Stimulated activated CD8-positive, alpha-beta memory T cell treated with anti-CD3 and anti-CD28 coated beads, Interleukin-12 subunit alpha, Interleukin-12 subunit beta, amount 100 ng/mL, for 24 hours (primary cell): Measurements from ENCODE around the gene EPHA3.

Source experiments
- DNase-seq: peaks from one replicate; pipeline ENCODE4 v3.0.0-alpha.2; 2020; ENCODE audit errors: extremely low read depth

Gene EPHA3

GRCh38 chr3:89447243-89447642 is 339.8 kb downstream of the EPHA3 start:
- no peak for DNase-seq

- DNase-seq = no peak
These were observed 341.7 kb downstream of the EPHA3 start for GRCh38 chr3:89449086-89449485.

GRCh38 chr3:89452066-89452465 is 344.6 kb downstream of the EPHA3 start:
- DNase-seq = no peak

GRCh38 chr3:89455240-89455639 is 347.8 kb downstream of the EPHA3 start:
- DNase-seq = no peak

- DNase-seq = no peak
These were observed 360.5 kb downstream of the EPHA3 start for GRCh38 chr3:89467898-89468363.

- DNase-seq = no peak
These were observed 364.7 kb downstream of the EPHA3 start for GRCh38 chr3:89472101-89472500.

- no peak for DNase-seq
These were observed 367.1 kb downstream of the EPHA3 start for GRCh38 chr3:89474333-89475130.

- no peak for DNase-seq
These were observed 381.6 kb downstream of the EPHA3 start for GRCh38 chr3:89488800-89489580.

GRCh38 chr3:89490129-89490528 is 382.7 kb downstream of the EPHA3 start:
- no peak for DNase-seq

- DNase-seq = no peak
These were observed 387.3 kb downstream of the EPHA3 start for GRCh38 chr3:89494734-89495133.

- DNase-seq = no peak
These were observed 396.5 kb downstream of the EPHA3 start for GRCh38 chr3:89503891-89504391.

- DNase-seq = no peak
These were observed 397.0 kb downstream of the EPHA3 start for GRCh38 chr3:89504432-89504831.

- DNase-seq = no peak
These were observed 399.2 kb downstream of the EPHA3 start for GRCh38 chr3:89506462-89507103.

- no peak for DNase-seq
These were observed 413.9 kb downstream of the EPHA3 start for GRCh38 chr3:89521328-89521727.

GRCh38 chr3:89522155-89522554 is 414.7 kb downstream of the EPHA3 start:
- DNase-seq = no peak

- no peak for DNase-seq
These were observed 418.2 kb downstream of the EPHA3 start for GRCh38 chr3:89525609-89526008.

GRCh38 chr3:89527736-89528305 is 420.4 kb downstream of the EPHA3 start:
- no peak for DNase-seq
